Mesothelial cell of epicardium (in vitro differentiated cells): Measurements from ENCODE around the gene TTC28. TPM values are rescaled to one million over a fixed set of nuclear protein-coding genes. Genes with fewer than 3 reads are reported as not detected.
"Not testable (repeated sequence)": the region's sequence is repeated elsewhere in the genome, so short reads cannot be mapped to it uniquely, and the experiment has no call there.

ENCODE experiments used
- DNase-seq, 2 experiments: peaks; one replicate each; pipeline ENCODE4 v3.0.0; 2021; ENCODE audit warnings: low spot score in 2 of 2; ENCODE audit not compliant: unreplicated experiment in 2 of 2
- H3K27ac Mint-ChIP-seq: 2 replicates; pipeline ENCODE4 v1.8.0; 2021; ENCODE audit warnings: mixed read lengths
- H3K27me3 Mint-ChIP-seq: 2 replicates; pipeline ENCODE4 v1.8.0; 2021; ENCODE audit warnings: low read depth, mixed read lengths
- H3K36me3 Mint-ChIP-seq: 2 replicates; pipeline ENCODE4 v1.8.0; 2021; ENCODE audit warnings: mixed read lengths
- H3K4me1 Mint-ChIP-seq: 2 replicates; pipeline ENCODE4 v1.8.0; 2021; ENCODE audit warnings: mixed read lengths
- H3K4me3 Mint-ChIP-seq: 2 replicates; pipeline ENCODE4 v1.8.0; 2021; ENCODE audit warnings: mild to moderate bottlenecking, moderate library complexity, mixed read lengths
- H3K9me3 Mint-ChIP-seq: 2 replicates; pipeline ENCODE4 v1.8.0; 2021; ENCODE audit warnings: mixed read lengths
- total RNA-seq: library from RNA; stranded (reverse); gene quantifications from 3 replicates; pipeline ENCODE4 v1.2.1, GENCODE V29; 2021
- TF ChIP-seq, protein P1 (sequence below): fragments of 200-600 bp; sonication (generic); IDR thresholded peaks from one replicate; pipeline ENCODE4 v1.5.0; 2021; ENCODE audit warnings: antibody characterized with exemption; ENCODE audit not compliant: unreplicated experiment

TTC28 gene
- total RNA-seq, 1 donor from 2014 or later, result 95.9 TPM

DNA sequence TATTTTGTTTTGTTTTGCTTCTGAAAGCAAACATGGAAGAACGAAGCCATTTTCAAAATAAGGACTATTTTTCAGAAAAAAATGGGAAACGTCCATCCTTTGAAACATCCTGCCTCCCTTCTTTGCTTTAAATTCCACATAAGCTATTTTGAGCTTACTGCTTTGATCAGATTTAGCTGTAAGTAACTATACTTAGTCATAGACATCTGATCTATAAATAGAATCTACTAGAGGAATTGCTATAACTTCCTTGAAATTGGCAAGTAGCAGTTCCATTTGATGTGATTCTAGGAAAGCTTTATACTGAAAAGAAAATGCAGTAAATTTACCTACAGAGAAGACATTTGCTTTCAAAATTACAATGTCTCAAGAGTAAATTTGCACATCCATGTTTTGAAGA, 305.8 kb downstream of the TTC28 start:
- no peak overlapping the region for H3K27ac Mint-ChIP-seq
- H3K9me3 Mint-ChIP-seq, result peaks cover 9% of the 10 kb centered on the region
- no peaks in the 10 kb centered on the region for H3K27me3 Mint-ChIP-seq
- H3K4me3 Mint-ChIP-seq, result no peak overlapping the region
- H3K4me1 Mint-ChIP-seq, result peaks cover 15% of the 10 kb centered on the region
- no peak for DNase-seq
- TF ChIP-seq, protein P1, sequence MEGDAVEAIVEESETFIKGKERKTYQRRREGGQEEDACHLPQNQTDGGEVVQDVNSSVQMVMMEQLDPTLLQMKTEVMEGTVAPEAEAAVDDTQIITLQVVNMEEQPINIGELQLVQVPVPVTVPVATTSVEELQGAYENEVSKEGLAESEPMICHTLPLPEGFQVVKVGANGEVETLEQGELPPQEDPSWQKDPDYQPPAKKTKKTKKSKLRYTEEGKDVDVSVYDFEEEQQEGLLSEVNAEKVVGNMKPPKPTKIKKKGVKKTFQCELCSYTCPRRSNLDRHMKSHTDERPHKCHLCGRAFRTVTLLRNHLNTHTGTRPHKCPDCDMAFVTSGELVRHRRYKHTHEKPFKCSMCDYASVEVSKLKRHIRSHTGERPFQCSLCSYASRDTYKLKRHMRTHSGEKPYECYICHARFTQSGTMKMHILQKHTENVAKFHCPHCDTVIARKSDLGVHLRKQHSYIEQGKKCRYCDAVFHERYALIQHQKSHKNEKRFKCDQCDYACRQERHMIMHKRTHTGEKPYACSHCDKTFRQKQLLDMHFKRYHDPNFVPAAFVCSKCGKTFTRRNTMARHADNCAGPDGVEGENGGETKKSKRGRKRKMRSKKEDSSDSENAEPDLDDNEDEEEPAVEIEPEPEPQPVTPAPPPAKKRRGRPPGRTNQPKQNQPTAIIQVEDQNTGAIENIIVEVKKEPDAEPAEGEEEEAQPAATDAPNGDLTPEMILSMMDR, result no peak
- peaks cover 9% of the 10 kb centered on the region for H3K36me3 Mint-ChIP-seq

DNA sequence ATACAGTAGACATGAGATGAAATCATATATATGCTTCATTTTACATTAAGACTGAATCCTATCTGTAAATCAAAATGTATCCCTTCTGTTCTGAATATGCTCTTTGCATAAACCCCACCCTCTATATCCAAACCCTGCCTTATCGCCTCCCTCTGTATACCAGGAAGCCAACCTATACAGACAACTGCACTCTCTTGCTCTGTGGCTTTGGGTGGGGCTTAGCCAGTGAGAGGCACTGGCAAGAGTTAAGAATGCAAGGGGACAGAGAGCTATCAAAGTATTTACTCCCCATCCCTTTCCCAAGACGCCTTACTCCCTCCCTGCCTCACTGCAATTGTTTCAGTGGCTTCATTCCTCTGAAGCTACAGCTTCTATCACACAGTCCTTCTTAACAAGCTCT, 309.8 kb downstream of the TTC28 start:
- Mint-ChIP-seq H3K4me3 (no peak overlapping the region), H3K27ac (no peak overlapping the region), H3K27me3 (no peaks in the 10 kb centered on the region), H3K36me3 (peaks cover 11% of the 10 kb centered on the region), H3K9me3 (peaks cover 29% of the 10 kb centered on the region), H3K4me1 (peaks cover 11% of the 10 kb centered on the region)
- DNase-seq, result no peak
- TF ChIP-seq, protein P1, result no peak

DNA sequence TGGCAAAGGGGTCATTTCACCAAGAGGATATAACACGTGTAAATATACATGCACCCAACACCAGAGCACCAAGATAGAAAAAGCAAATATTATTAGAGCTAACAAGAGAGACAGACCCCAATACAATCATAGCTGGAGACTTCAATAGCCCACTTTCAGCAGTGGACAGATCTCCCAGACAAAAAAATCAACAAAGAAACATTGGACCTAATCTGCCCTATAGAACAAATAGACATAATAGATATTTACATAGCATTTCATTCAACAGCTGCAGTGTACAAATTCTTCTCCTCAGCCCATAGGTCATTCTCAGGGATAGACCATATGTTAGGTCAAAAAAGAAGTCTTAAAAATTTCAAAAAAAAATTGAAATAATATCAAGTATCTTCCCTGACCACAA, 312.8 kb downstream of the TTC28 start:
- Mint-ChIP-seq H3K36me3 (peaks cover 35% of the 10 kb centered on the region), H3K4me3 (no peak overlapping the region), H3K27ac (no peak overlapping the region), H3K4me1 (peaks cover 4% of the 10 kb centered on the region), H3K9me3 (peaks cover 52% of the 10 kb centered on the region), H3K27me3 (no peaks in the 10 kb centered on the region)
- TF ChIP-seq, protein P1, result no peak
- DNase-seq, result no peak

DNA sequence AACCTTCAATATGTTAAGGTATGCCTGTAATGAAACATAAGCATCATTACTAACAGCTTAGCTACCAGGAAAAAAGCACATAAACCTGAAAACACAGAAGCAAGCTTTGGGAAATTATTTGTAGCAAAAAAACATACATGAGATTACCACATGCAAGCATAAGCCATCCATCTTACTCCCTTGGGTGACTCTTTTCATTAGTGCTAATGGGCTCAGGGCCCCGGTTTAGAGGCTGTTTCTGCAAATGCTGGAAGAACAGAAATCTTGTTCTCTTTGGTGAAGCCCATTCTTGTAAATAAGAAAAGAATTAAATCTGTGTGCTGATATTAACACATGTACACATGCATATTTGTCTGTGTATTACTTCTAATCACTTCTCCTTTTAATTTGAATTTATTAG, 314.3 kb downstream of the TTC28 start:
- Mint-ChIP-seq H3K27me3 (no peaks in the 10 kb centered on the region), H3K9me3 (peaks cover 55% of the 10 kb centered on the region), H3K36me3 (peaks cover 40% of the 10 kb centered on the region), H3K4me1 (peaks cover 4% of the 10 kb centered on the region), H3K4me3 (no peak overlapping the region), H3K27ac (no peak overlapping the region)
- TF ChIP-seq, protein P1, result no peak
- DNase-seq, result no peak

DNA sequence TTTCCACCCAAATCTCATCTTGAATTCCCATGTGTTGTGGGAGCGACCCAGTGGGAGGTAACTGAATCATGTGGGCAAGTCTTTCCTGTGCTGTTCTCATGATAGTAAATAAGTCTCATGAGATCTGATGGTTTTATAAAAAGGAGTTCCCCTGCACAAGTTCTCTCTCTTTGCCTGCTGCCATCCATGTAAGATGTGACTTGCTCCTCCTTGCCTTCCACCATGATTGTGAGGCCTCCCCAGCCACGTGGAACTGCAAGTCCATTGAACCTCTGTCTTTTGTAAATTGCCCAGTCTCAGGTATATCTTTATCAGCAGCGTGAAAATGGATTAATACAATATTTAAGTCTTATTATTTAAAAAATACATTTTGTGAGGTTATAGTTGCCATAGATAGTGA, 315.5 kb downstream of the TTC28 start:
- H3K36me3 Mint-ChIP-seq, result peaks cover 37% of the 10 kb centered on the region
- H3K27me3 Mint-ChIP-seq, DNase-seq, H3K27ac Mint-ChIP-seq, H3K4me3 Mint-ChIP-seq, H3K4me1 Mint-ChIP-seq: not testable (repeated sequence)
- peaks cover 52% of the 10 kb centered on the region for H3K9me3 Mint-ChIP-seq

DNA sequence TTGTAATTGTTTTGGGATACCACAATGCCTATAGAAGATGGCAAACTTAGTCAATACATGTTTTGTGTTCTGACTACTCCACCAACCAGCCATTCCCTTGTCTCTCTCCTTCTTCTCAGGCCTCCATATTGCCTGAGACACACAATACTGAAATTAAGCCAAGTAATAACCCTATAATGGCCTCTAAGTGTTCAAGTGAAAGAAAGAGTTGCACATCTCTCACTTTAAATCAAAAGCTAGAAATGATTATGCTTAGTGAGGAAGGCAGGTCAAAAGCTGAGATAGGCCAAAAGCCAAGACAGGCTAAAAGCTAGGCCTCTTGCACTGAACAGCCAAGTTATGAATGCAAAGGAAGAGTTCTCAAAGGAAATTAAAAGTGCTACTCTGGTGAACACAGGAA, 318.7 kb downstream of the TTC28 start:
- Mint-ChIP-seq H3K36me3 (peaks cover 29% of the 10 kb centered on the region), H3K27ac (peak overlapping the region; percentile 10), H3K4me1 (peaks cover 4% of the 10 kb centered on the region), H3K4me3 (no peak overlapping the region), H3K27me3 (no peaks in the 10 kb centered on the region), H3K9me3 (peaks cover 26% of the 10 kb centered on the region)
- TF ChIP-seq, protein P1, result no peak
- no peak for DNase-seq
